ENCODE data around the gene SMC4.

Gene SMC4

GRCh38 chr3:160401291-160402095, 2.0 kb downstream of the SMC4 start:
- H3K4me3 ChIP-seq (ENCODE audit: control insufficient read depth, low read depth, low read length), result peak overlapping the region; percentile 62
- DNase-seq (ENCODE audit: low read depth), result peak; percentile 51
- no peak for TF ChIP-seq CTCF (IDR thresholded peaks at IDR 0.05; ENCODE audit: control insufficient read depth, insufficient read depth, low read depth, low read length, missing control alignments)

GRCh38 chr3:160402221-160403027, 3.0 kb downstream of the SMC4 start:
- no peak for TF ChIP-seq CTCF (IDR thresholded peaks at IDR 0.05; ENCODE audit: control insufficient read depth, insufficient read depth, low read depth, low read length, missing control alignments)
- peak overlapping the region; percentile 62 for H3K4me3 ChIP-seq (ENCODE audit: control insufficient read depth, low read depth, low read length)
- no peak for DNase-seq (ENCODE audit: low read depth)

- peak overlapping the region; percentile 62 for H3K4me3 ChIP-seq (ENCODE audit: control insufficient read depth, low read depth, low read length)
- DNase-seq (ENCODE audit: low read depth), result no peak
- no peak for TF ChIP-seq CTCF (IDR thresholded peaks at IDR 0.05; ENCODE audit: control insufficient read depth, insufficient read depth, low read depth, low read length, missing control alignments)
Measured at GRCh38 chr3:160403028-160403545, 3.6 kb downstream of the SMC4 start.

GRCh38 chr3:160403796-160404470, 4.5 kb downstream of the SMC4 start:
- TF ChIP-seq CTCF (IDR thresholded peaks at IDR 0.05; ENCODE audit: control insufficient read depth, insufficient read depth, low read depth, low read length, missing control alignments), result no peak
- DNase-seq (ENCODE audit: low read depth), result no peak
- H3K4me3 ChIP-seq (ENCODE audit: control insufficient read depth, low read depth, low read length), result peak overlapping the region; percentile 25

GRCh38 chr3:160409812-160410610, 10.6 kb downstream of the SMC4 start:
- no peak for DNase-seq (ENCODE audit: low read depth)
- H3K4me3 ChIP-seq (ENCODE audit: control insufficient read depth, low read depth, low read length), result no peak overlapping the region
- TF ChIP-seq CTCF (IDR thresholded peaks at IDR 0.05; ENCODE audit: control insufficient read depth, insufficient read depth, low read depth, low read length, missing control alignments), result no peak
